HepG2 (cell line): ENCODE data around the gene GJD3. TPM values are rescaled to one million over a fixed set of nuclear protein-coding genes. Genes with fewer than 3 reads are reported as not detected.

Source experiments
- DMAP1 ChIP-seq: IDR thresholded peaks from 2 replicates; pipeline ENCODE4 v1.6.1; 2016
- FOXA3 ChIP-seq: IDR thresholded peaks from 2 replicates; pipeline ENCODE4 v1.6.1; 2016; ENCODE audit warnings: missing genetic modification reagents, missing compliant biosample characterization
- GATAD2A ChIP-seq: IDR thresholded peaks from 2 replicates; pipeline ENCODE4 v1.6.1; 2016
- HHEX ChIP-seq: IDR thresholded peaks from 2 replicates; pipeline ENCODE4 v1.6.1; 2016; ENCODE audit warnings: control low read depth
- JUNB ChIP-seq: sonication (generic); formaldehyde crosslinking; IDR thresholded peaks from 2 replicates; pipeline ENCODE4 v1.8.0; 2022; ENCODE audit warnings: missing genetic modification reagents, mild to moderate bottlenecking, borderline replicate concordance
- KLF16 ChIP-seq, 2 experiments: sonication (generic) in 1 of 2; formaldehyde crosslinking in 1 of 2; IDR thresholded peaks; 2 replicates each; pipeline versions ENCODE4 v1.6.1 to v1.8.0; 2016 to 2023; ENCODE audit warnings: missing genetic modification reagents in 2 of 2, missing compliant biosample characterization in 1 of 2
- MIER2 ChIP-seq: IDR thresholded peaks from 2 replicates; pipeline ENCODE4 v1.6.1; 2016; ENCODE audit warnings: missing biosample characterization, missing genetic modification reagents
- NCOR1 ChIP-seq: fragments of 200-600 bp; sonication (generic); IDR thresholded peaks from 2 replicates; pipeline ENCODE4 v1.7.0; 2017; ENCODE audit warnings: antibody characterized with exemption, low read length, borderline replicate concordance
- NPAS2 ChIP-seq: sonication (generic); formaldehyde crosslinking; IDR thresholded peaks from 2 replicates; pipeline ENCODE4 v1.8.0; 2022; ENCODE audit warnings: mild to moderate bottlenecking, missing genetic modification reagents, borderline replicate concordance
- POLR2G ChIP-seq: fragments of 200-400 bp; formaldehyde crosslinking; IDR thresholded peaks from 2 replicates; pipeline ENCODE4 v1.6.1; 2018; ENCODE audit warnings: mild to moderate bottlenecking, low read depth, low read length, moderate library complexity
- RFX3 ChIP-seq: IDR thresholded peaks from 2 replicates; pipeline ENCODE4 v1.6.1; 2016; ENCODE audit warnings: missing biosample characterization, missing genetic modification reagents
- SALL1 ChIP-seq: sonication (generic); formaldehyde crosslinking; IDR thresholded peaks from 2 replicates; pipeline ENCODE4 v1.8.0; 2022; ENCODE audit warnings: mild to moderate bottlenecking, missing genetic modification reagents
- TBX2 ChIP-seq: sonication (generic); formaldehyde crosslinking; IDR thresholded peaks from 2 replicates; pipeline ENCODE4 v1.5.0; 2020; ENCODE audit warnings: missing genetic modification reagents, mild to moderate bottlenecking, borderline replicate concordance
- TP53 ChIP-seq: sonication (generic); formaldehyde crosslinking; conservative IDR thresholded peaks from 2 replicates; pipeline ENCODE4 v1.4.0; 2020; ENCODE audit warnings: missing genetic modification reagents
- ZHX1 ChIP-seq: sonication (generic); formaldehyde crosslinking; IDR thresholded peaks from 2 replicates; pipeline ENCODE4 v1.8.1; 2022; ENCODE audit warnings: low read depth, mild to moderate bottlenecking, missing genetic modification reagents
- ZNF18 ChIP-seq: sonication (generic); formaldehyde crosslinking; IDR thresholded peaks from 2 replicates; pipeline ENCODE4 v1.8.0; 2022; ENCODE audit warnings: mild to moderate bottlenecking, missing genetic modification reagents; ENCODE audit not compliant: insufficient replicate concordance
- ZNF232 ChIP-seq: sonication (generic); formaldehyde crosslinking; IDR thresholded peaks from 2 replicates; pipeline ENCODE4 v1.4.0; 2020; ENCODE audit warnings: missing genetic modification reagents, borderline replicate concordance
- ZNF335 ChIP-seq: sonication (generic); formaldehyde crosslinking; IDR thresholded peaks from 2 replicates; pipeline ENCODE4 v1.4.0; 2020; ENCODE audit warnings: missing genetic modification reagents
- ZNF354B ChIP-seq: sonication (generic); formaldehyde crosslinking; IDR thresholded peaks from 2 replicates; pipeline ENCODE4 v1.8.0; 2022; ENCODE audit warnings: mild to moderate bottlenecking, missing genetic modification reagents
- ZNF569 ChIP-seq: sonication (generic); formaldehyde crosslinking; IDR thresholded peaks from 2 replicates; pipeline ENCODE4 v1.5.0; 2020; ENCODE audit warnings: mild to moderate bottlenecking, missing genetic modification reagents, moderate library complexity, borderline replicate concordance
- ZNF710 ChIP-seq: sonication (generic); formaldehyde crosslinking; IDR thresholded peaks from 2 replicates; pipeline ENCODE4 v1.5.0; 2020; ENCODE audit warnings: mild to moderate bottlenecking, missing genetic modification reagents, borderline replicate concordance
- polyA plus RNA-seq, 8 experiments: library from polyadenylated mRNA; depleted of rRNA in 3 of 8; stranded (reverse) in 7 of 8; unstranded in 1 of 8; fragments of >200 nt; fragmentation: Illumina TruSeq in 4 of 8; extraction: Trizol in 4 of 8; gene quantifications; 2 replicates each; pipeline versions ENCODE4 v1.2.1 to v1.2.3, GENCODE V29; 2011 to 2016; ENCODE audit warnings: low read depth in 4 of 8, missing spikeins in 1 of 8, mixed read lengths in 1 of 8; ENCODE audit not compliant: insufficient read depth in 1 of 8
- total RNA-seq, 5 experiments: library from RNA; depleted of rRNA; stranded (reverse); fragments of >200 nt; fragmentation: Illumina TruSeq; extraction: Trizol; gene quantifications; 2 replicates each; pipeline ENCODE4 v1.2.3, GENCODE V29; 2016; ENCODE audit warnings: low read depth in 1 of 5
- TF ChIP-seq, protein P1 (sequence below): sonication (generic); formaldehyde crosslinking; IDR thresholded peaks from 2 replicates; pipeline ENCODE4 v1.4.0; 2020; ENCODE audit warnings: missing genetic modification reagents

Gene GJD3
- total and polyA plus RNA-seq, 2 of the 13 experiments (the other 11 are each of a cell fraction or from before 2014, with no cell fraction given), result not detected

DNA sequence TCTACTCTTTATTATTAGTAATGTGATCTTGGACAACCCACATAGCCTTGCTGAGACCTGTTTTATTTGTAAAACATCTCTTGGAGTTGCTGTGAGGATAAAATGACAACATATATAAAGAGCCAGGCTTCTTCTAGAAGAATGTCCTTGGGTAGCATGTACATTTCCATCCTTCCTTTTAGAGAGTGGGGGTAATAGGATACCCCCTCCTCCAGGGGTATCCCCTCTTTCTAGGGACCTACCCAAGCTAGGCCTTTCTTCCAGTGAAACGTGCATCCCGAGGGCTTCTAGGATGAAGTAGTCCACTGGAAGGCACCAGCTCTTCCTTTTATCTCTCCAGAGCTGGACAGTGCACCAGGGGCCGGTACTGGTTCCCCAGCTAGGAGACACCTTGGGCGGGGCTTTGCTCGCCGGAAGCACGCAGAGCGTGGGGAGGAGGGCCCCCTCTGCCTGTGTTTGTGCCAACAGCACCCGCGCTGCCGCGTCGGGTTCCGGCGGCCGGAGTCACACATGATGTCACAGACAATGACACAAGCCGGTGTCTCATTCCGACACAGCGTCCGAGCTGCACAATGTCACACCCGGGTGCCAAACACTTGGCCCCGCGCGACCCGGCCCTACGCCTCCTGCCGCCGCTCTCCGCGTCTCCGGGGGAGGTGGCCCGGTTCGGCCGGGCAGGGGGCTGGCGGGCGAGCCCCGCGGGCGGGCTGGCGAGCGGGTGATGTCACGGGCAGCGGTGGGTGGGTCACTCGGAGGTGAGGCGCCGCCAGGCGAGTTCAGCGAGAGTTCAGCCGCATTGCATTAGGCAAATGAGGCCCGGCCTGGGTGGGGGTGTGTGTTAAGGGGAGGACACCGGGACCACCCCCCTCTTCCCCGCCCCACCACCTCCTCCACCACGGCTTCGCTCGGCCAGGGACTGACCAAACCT lies 23.4 kb downstream of the GJD3 start (continued):
- TF ChIP-seq, protein P1, sequence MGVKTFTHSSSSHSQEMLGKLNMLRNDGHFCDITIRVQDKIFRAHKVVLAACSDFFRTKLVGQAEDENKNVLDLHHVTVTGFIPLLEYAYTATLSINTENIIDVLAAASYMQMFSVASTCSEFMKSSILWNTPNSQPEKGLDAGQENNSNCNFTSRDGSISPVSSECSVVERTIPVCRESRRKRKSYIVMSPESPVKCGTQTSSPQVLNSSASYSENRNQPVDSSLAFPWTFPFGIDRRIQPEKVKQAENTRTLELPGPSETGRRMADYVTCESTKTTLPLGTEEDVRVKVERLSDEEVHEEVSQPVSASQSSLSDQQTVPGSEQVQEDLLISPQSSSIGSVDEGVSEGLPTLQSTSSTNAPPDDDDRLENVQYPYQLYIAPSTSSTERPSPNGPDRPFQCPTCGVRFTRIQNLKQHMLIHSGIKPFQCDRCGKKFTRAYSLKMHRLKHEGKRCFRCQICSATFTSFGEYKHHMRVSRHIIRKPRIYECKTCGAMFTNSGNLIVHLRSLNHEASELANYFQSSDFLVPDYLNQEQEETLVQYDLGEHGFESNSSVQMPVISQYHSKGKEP (CRISPR knock-in tag), result no peak
- TF ChIP-seq SALL1 (CRISPR knock-in tag), result peak; percentile 72
- TF ChIP-seq ZNF354B (CRISPR knock-in tag), result no peak
- no peak for TF ChIP-seq NPAS2 (CRISPR knock-in tag)
- no peak for TF ChIP-seq RFX3 (CRISPR knock-in tag)
- TF ChIP-seq ZNF335, result no peak
- TF ChIP-seq ZNF232 (CRISPR knock-in tag), result 0 out of 2 replicates have a peak, but pooled peaks have one; percentile 42
- no peak for TF ChIP-seq ZNF569 (CRISPR knock-in tag)
- TF ChIP-seq TBX2 (CRISPR knock-in tag), result peak; percentile 77; the same call in 1 of the 2 replicates
- TF ChIP-seq MIER2 (CRISPR knock-in tag), result 0 out of 2 replicates have a peak, but pooled peaks have one; percentile 13
- no peak for TF ChIP-seq TP53
- peak; percentile 70 for TF ChIP-seq FOXA3 (CRISPR knock-in tag)
- peak in 1 of 2 experiments; percentile 77; a peak in 1 of 4 replicates for TF ChIP-seq KLF16 (CRISPR knock-in tag; IDR thresholded peaks at IDR 0.05)
- peak; percentile 56 for TF ChIP-seq GATAD2A (CRISPR knock-in tag)
- no peak; the same call in 1 of the 2 replicates for TF ChIP-seq ZNF710
- peak; percentile 35; the same call in 1 of the 2 replicates for TF ChIP-seq NCOR1
- TF ChIP-seq JUNB, result no peak
- no peak for TF ChIP-seq HHEX (CRISPR knock-in tag)
- no peak for TF ChIP-seq ZNF18 (CRISPR knock-in tag)
- no peak; the same call in 1 of the 2 replicates for TF ChIP-seq DMAP1 (CRISPR knock-in tag)
- peak; percentile 34 for TF ChIP-seq POLR2G
- peak; percentile 99 for TF ChIP-seq ZHX1 (CRISPR knock-in tag)
